ENCODE measurements around the gene STAT5B. TPM values are rescaled to one million over a fixed set of nuclear protein-coding genes. Genes with fewer than 3 reads are reported as not detected.

The STAT5B gene
- total and polyA plus RNA-seq, 9 of the 15 experiments (the other 6 are each of a cell fraction or from before 2014, with no cell fraction given), result 20.8 to 176 (median 92.4) TPM

DNA sequence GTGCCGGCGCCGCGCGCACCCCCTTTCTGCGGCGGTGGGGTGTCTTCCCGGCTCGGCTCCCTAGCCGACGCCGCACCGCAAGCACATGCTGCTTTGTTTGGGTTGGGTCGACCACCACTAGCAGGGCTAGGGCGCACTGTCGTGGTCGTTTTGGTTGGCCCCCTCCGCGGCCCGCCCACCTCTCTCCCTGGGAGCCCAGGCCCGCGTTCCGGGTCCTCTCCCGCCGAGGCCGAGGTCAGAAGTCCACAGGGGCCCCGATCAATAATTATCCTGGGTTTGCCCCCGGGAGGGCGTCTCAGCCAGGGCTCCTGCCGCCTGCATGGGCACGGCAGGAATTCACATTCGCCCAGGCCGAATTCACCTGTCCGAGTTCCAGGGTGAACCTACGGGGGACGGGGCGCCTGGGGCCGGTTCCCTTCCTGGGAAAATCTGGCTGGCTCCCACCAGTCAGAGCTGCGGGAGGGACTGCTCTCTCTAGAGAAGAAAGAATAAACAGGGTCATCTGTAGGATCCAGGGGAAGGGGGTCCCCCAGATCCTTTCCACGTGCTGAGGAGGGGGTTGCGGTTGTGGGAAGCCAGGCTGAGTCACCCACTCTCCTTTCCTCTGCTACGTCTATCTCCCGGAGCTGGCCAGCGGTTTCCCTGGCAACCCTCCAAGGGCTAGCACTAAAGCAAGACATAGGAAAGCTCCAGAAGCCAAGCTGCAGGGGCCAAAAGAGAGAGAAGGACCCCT lies 584 bp upstream of the STAT5B start (continued):
- no peak for TF ChIP-seq XRCC3 (IDR thresholded peaks at IDR 0.05)
- TF ChIP-seq POLR2A (conservative IDR thresholded peaks at IDR 0.05), result peak; percentile 75; the same call in 1 of the 2 replicates
- TF ChIP-seq, protein P1, sequence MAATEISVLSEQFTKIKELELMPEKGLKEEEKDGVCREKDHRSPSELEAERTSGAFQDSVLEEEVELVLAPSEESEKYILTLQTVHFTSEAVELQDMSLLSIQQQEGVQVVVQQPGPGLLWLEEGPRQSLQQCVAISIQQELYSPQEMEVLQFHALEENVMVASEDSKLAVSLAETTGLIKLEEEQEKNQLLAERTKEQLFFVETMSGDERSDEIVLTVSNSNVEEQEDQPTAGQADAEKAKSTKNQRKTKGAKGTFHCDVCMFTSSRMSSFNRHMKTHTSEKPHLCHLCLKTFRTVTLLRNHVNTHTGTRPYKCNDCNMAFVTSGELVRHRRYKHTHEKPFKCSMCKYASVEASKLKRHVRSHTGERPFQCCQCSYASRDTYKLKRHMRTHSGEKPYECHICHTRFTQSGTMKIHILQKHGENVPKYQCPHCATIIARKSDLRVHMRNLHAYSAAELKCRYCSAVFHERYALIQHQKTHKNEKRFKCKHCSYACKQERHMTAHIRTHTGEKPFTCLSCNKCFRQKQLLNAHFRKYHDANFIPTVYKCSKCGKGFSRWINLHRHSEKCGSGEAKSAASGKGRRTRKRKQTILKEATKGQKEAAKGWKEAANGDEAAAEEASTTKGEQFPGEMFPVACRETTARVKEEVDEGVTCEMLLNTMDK (IDR thresholded peaks at IDR 0.05; ENCODE audit: borderline replicate concordance, insufficient read depth, low read depth, low read length, poor library complexity, severe bottlenecking), result peak; percentile 0
- 0 out of 2 replicates have a peak, but pooled peaks have one; percentile 47 for TF ChIP-seq CGGBP1 (CRISPR knock-in tag; IDR thresholded peaks at IDR 0.05)
- no peak for TF ChIP-seq ZNF586 (CRISPR knock-in tag; conservative IDR thresholded peaks at IDR 0.05)
- no peak for TF ChIP-seq ZNF277 (CRISPR knock-in tag; IDR thresholded peaks at IDR 0.05; ENCODE audit: borderline replicate concordance)
- TF ChIP-seq ZC3H4 (CRISPR knock-in tag; IDR thresholded peaks at IDR 0.05; ENCODE audit: borderline replicate concordance), result no peak
- peak; percentile 77 for TF ChIP-seq BRD9 (IDR thresholded peaks at IDR 0.05; ENCODE audit: low read depth, partially characterized antibody)
- 0 out of 2 replicates have a peak, but pooled peaks have one; percentile 28 for TF ChIP-seq ETV1 (tag; conservative IDR thresholded peaks at IDR 0.05; ENCODE audit: low read depth)
- peak; percentile 62; the same call in 1 of the 2 replicates for TF ChIP-seq POLR2AphosphoS5 (IDR thresholded peaks at IDR 0.05; ENCODE audit: control insufficient read depth, insufficient read depth, low read depth, low read length)
- TF ChIP-seq, protein P2, sequence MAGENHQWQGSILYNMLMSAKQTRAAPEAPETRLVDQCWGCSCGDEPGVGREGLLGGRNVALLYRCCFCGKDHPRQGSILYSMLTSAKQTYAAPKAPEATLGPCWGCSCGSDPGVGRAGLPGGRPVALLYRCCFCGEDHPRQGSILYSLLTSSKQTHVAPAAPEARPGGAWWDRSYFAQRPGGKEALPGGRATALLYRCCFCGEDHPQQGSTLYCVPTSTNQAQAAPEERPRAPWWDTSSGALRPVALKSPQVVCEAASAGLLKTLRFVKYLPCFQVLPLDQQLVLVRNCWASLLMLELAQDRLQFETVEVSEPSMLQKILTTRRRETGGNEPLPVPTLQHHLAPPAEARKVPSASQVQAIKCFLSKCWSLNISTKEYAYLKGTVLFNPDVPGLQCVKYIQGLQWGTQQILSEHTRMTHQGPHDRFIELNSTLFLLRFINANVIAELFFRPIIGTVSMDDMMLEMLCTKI (IDR thresholded peaks at IDR 0.05; ENCODE audit: partially characterized antibody), result no peak
- TF ChIP-seq TBL1XR1 (IDR thresholded peaks at IDR 0.05; ENCODE audit: low read length in 2 of 2), result peak in 1 of 2 experiments; percentile 9; a peak in 1 of 4 replicates
- TF ChIP-seq SIX5 (IDR thresholded peaks at IDR 0.05; ENCODE audit: borderline replicate concordance in 1 of 2, insufficient read depth in 1 of 2, low read depth in 1 of 2, low read length in 2 of 2), result no peak
- TF ChIP-seq ZNF707 (CRISPR knock-in tag; conservative IDR thresholded peaks at IDR 0.05), result 0 out of 2 replicates have a peak, but pooled peaks have one; percentile 52
- TF ChIP-seq ZBTB7A (IDR thresholded peaks at IDR 0.05; ENCODE audit: borderline replicate concordance, control insufficient read depth, low read depth, low read length), result peak; percentile 95
- peak; percentile 79 for TF ChIP-seq SMARCA4 (IDR thresholded peaks at IDR 0.05)

All from K562 (cell line).